Measurements from ENCODE around the gene TUBA3D.
"Not testable (repeated sequence)": the region's sequence is repeated elsewhere in the genome, so short reads cannot be mapped to it uniquely, and the experiment has no call there.

The TUBA3D gene

DNA sequence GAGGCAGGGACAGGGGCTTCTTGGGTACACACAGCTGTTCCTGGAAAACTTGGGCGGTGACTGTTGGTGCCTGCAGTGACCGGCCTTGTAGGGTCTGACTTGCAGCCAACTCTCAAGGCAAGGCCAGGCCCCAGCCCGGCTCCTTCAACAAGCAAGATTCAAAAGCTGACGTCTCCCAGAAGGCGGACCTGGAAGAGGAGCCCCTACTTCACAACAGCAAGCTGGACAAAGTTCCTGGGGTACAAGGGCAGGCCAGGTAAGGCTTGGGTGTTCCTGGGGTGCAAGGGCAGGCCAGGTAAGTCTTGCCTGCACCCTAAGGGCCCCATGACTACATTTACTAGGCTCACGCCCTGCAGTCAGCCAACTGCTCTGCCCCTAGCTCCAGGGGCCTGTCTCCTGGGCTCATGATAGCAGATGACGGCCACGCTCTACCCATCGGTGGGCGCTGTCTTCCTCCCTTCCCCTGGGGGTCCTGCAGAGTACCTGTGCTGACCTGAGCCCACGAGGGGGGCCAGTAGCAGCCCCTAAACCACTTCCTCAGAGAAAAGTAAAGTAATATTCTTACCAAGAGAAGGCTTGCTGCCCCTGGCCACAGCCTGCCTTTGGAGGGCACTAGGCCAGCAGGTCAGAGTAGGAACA lies 55.7 kb downstream of the TUBA3D start:
- not testable (repeated sequence) for H3K36me3 ChIP-seq (ENCODE audit: low read length); H3K4me2 ChIP-seq (ENCODE audit: low read depth, low read length, poor library complexity, severe bottlenecking); H3K79me2 ChIP-seq (ENCODE audit: insufficient read depth, low read length); H3K9ac ChIP-seq (ENCODE audit: low read length); H3K4me3 ChIP-seq (ENCODE audit: insufficient read depth, low read length, poor library complexity, severe bottlenecking); H3K27me3 ChIP-seq (ENCODE audit: low read length); H4K20me1 ChIP-seq (ENCODE audit: low read depth, low read length); H3K27ac ChIP-seq (ENCODE audit: low read depth, low read length); H3K9me3 ChIP-seq (ENCODE audit: insufficient read depth, low read length); H3K9me2 ChIP-seq (replicated peaks; ENCODE audit: insufficient read depth, low read length); H3F3A ChIP-seq (ENCODE audit: insufficient read depth); H2AFZ ChIP-seq (ENCODE audit: low read depth, low read length, severe bottlenecking)

All from SU-DHL-6 (cell line).